Hepatocyte (in vitro differentiated cells): ENCODE measurements around the gene CNTN4.

Source experiments
- EZH2 ChIP-seq: fragments of 200-600 bp; sonication (generic); IDR thresholded peaks from 2 replicates; pipeline ENCODE4 v1.6.1; 2016; ENCODE audit warnings: antibody characterized with exemption, mild to moderate bottlenecking, borderline replicate concordance
- TF ChIP-seq, protein P1 (sequence below): fragments of 200-600 bp; sonication (generic); IDR thresholded peaks from 2 replicates; pipeline ENCODE4 v1.5.1; 2016; ENCODE audit warnings: antibody characterized with exemption, mild to moderate bottlenecking; ENCODE audit not compliant: poor library complexity

DNA sequence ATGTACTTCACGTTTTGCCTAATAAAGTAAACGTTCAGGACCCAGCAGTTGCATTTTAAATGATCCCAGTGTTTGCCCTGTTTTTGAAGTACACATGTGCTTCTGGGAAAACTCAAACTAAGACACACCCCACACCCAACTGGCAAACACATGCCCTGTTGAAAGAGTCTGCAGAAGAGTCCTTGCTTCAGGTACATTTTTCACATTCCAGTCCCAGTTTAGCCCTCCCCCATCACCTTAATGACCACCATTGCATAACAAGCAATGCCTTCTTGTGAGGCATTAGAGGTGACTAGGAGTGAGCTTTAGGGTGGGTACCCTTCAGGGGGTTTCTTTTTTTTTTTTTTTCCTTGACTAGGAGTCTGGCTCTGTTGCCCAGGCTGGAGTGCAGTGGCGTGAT lies 322.3 kb downstream of the CNTN4 start:
- TF ChIP-seq, protein P1, sequence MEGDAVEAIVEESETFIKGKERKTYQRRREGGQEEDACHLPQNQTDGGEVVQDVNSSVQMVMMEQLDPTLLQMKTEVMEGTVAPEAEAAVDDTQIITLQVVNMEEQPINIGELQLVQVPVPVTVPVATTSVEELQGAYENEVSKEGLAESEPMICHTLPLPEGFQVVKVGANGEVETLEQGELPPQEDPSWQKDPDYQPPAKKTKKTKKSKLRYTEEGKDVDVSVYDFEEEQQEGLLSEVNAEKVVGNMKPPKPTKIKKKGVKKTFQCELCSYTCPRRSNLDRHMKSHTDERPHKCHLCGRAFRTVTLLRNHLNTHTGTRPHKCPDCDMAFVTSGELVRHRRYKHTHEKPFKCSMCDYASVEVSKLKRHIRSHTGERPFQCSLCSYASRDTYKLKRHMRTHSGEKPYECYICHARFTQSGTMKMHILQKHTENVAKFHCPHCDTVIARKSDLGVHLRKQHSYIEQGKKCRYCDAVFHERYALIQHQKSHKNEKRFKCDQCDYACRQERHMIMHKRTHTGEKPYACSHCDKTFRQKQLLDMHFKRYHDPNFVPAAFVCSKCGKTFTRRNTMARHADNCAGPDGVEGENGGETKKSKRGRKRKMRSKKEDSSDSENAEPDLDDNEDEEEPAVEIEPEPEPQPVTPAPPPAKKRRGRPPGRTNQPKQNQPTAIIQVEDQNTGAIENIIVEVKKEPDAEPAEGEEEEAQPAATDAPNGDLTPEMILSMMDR: no peak
- no peak for TF ChIP-seq EZH2
